HG03064 (cell line): ENCODE data around the gene TMEM259.

Source experiments
- ATAC-seq: cut with Tn5 transposase; IDR thresholded peaks from one replicate; pipeline ENCODE4 v1.9.1; 2021; ENCODE audit warnings: low read depth; ENCODE audit not compliant: unreplicated experiment

The TMEM259 gene

GRCh38 chr19:1004803-1005664 is 15.9 kb downstream of the TMEM259 start:
- no peak for ATAC-seq

GRCh38 chr19:1004204-1004802 is 16.6 kb downstream of the TMEM259 start:
- ATAC-seq = no peak

GRCh38 chr19:1003283-1003682 is 17.6 kb downstream of the TMEM259 start:
- no peak for ATAC-seq

GRCh38 chr19:1002600-1002999 is 18.3 kb downstream of the TMEM259 start:
- ATAC-seq = no peak

- no peak for ATAC-seq
Measured at GRCh38 chr19:1001538-1002166, 19.3 kb downstream of the TMEM259 start.

GRCh38 chr19:1000591-1001537 is 20.1 kb downstream of the TMEM259 start:
- ATAC-seq = no peak

GRCh38 chr19:1000095-1000494 is 20.8 kb downstream of the TMEM259 start, which contains the start of gene GRIN3B:
Gene GRIN3B (plus strand): TSS chr19:1000419. CDS start chr19:1000438, 19 bp downstream.
- no peak for ATAC-seq

GRCh38 chr19:999379-999719 is 21.6 kb downstream of the TMEM259 start:
- ATAC-seq = no peak

- ATAC-seq = no peak
Measured at GRCh38 chr19:998064-998463, 22.9 kb downstream of the TMEM259 start.

GRCh38 chr19:996051-996838 is 24.7 kb downstream of the TMEM259 start:
- ATAC-seq = no peak

GRCh38 chr19:995051-995827 is 25.7 kb downstream of the TMEM259 start:
- no peak for ATAC-seq

GRCh38 chr19:994516-994915 is 26.4 kb downstream of the TMEM259 start:
- ATAC-seq = no peak

GRCh38 chr19:993831-994393 is 27.0 kb downstream of the TMEM259 start:
- ATAC-seq = no peak

- no peak for ATAC-seq
Measured at GRCh38 chr19:993361-993830, 27.5 kb downstream of the TMEM259 start.

GRCh38 chr19:992670-993055 is 28.3 kb downstream of the TMEM259 start:
- ATAC-seq = no peak

GRCh38 chr19:991932-992669 is 28.8 kb downstream of the TMEM259 start:
- ATAC-seq = no peak

- ATAC-seq = no peak
Measured at GRCh38 chr19:991174-991931, 29.6 kb downstream of the TMEM259 start.
